Neural crest cell (in vitro differentiated cells): ENCODE results near the gene EVI5. TPM values are rescaled to one million over a fixed set of nuclear protein-coding genes. Genes with fewer than 3 reads are reported as not detected.

Experiments used
- DNase-seq: peaks from one replicate; pipeline ENCODE4 v3.0.0; 2021; ENCODE audit warnings: low read depth, mixed read lengths, low spot score
- H3K27ac Mint-ChIP-seq: one replicate; pipeline ENCODE4 v1.8.0; 2021; ENCODE audit warnings: mild to moderate bottlenecking, mixed read lengths; ENCODE audit not compliant: unreplicated experiment
- H3K27me3 Mint-ChIP-seq: 2 replicates; pipeline ENCODE4 v1.8.0; 2021; ENCODE audit warnings: low read depth, mild to moderate bottlenecking, mixed read lengths
- H3K36me3 Mint-ChIP-seq: 2 replicates; pipeline ENCODE4 v1.8.0; 2021; ENCODE audit warnings: low read depth, mild to moderate bottlenecking, mixed read lengths
- H3K4me1 Mint-ChIP-seq: 2 replicates; pipeline ENCODE4 v1.8.0; 2021; ENCODE audit warnings: mixed read lengths
- H3K4me3 Mint-ChIP-seq: one replicate; pipeline ENCODE4 v1.8.0; 2021; ENCODE audit warnings: mild to moderate bottlenecking, mixed read lengths
- H3K9me3 Mint-ChIP-seq: 2 replicates; pipeline ENCODE4 v1.8.0; 2021; ENCODE audit warnings: mixed read lengths
- total RNA-seq: library from RNA; stranded (reverse); gene quantifications from 2 replicates; pipeline ENCODE4 v1.2.1, GENCODE V29; 2021
- TF ChIP-seq, protein P1 (sequence below): fragments of 200-600 bp; sonication (generic); conservative IDR thresholded peaks from 2 replicates; pipeline ENCODE4 v1.5.0; 2021; ENCODE audit warnings: antibody characterized with exemption, mild to moderate bottlenecking

The EVI5 gene
- total RNA-seq, 1 donor from 2014 or later, result 24.7 TPM

DNA sequence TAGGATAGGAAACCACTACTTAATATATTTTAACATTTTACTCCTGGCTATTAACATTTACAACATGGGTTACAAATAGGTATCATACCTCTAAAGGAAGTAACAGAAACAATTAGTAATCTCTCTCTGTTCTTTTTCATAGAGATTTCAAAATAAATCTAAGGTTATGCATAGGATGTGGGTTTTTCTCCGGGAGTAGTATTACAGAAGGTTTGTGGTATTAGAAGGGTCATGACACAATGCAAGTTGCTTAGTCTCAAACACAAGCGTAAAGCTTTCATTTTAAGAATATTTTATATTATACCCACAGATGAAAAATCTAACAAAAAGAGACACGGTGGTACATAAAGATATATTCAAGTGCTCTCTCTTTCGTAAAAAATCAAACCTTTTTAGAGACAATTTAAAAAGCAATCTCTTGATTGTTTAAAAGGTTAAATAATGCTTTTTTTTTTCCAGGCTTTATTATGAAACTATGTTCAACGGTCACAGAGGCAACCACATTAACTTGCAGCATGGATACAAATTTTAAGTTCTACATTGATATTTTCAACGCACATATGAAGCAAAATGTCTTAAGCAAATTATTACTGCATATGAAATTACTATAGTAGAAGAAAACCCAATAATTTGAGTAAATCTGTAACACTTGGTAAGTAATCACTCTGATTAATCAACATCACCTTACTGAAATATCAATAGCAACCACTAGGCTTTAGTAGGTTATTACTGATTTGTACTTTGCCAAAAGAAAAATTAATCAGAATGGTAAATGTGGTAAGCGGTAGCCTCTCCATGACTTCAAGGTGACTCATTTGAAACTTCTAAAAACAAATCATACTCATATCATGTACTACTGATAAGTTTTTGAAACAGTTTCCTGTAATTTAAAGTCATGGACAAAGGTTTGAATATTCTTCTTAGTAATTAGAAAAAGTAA is 200.8 kb downstream of the EVI5 start:
- Mint-ChIP-seq H3K4me1 (no peaks in the 10 kb centered on the region), H3K4me3 (no peak overlapping the region), H3K27ac (no peak overlapping the region), H3K36me3 (peaks cover 9% of the 10 kb centered on the region), H3K27me3 (no peaks in the 10 kb centered on the region), H3K9me3 (peaks cover 4% of the 10 kb centered on the region)
- TF ChIP-seq, protein P1, sequence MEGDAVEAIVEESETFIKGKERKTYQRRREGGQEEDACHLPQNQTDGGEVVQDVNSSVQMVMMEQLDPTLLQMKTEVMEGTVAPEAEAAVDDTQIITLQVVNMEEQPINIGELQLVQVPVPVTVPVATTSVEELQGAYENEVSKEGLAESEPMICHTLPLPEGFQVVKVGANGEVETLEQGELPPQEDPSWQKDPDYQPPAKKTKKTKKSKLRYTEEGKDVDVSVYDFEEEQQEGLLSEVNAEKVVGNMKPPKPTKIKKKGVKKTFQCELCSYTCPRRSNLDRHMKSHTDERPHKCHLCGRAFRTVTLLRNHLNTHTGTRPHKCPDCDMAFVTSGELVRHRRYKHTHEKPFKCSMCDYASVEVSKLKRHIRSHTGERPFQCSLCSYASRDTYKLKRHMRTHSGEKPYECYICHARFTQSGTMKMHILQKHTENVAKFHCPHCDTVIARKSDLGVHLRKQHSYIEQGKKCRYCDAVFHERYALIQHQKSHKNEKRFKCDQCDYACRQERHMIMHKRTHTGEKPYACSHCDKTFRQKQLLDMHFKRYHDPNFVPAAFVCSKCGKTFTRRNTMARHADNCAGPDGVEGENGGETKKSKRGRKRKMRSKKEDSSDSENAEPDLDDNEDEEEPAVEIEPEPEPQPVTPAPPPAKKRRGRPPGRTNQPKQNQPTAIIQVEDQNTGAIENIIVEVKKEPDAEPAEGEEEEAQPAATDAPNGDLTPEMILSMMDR, result peak; percentile 30
- no peak for DNase-seq

DNA sequence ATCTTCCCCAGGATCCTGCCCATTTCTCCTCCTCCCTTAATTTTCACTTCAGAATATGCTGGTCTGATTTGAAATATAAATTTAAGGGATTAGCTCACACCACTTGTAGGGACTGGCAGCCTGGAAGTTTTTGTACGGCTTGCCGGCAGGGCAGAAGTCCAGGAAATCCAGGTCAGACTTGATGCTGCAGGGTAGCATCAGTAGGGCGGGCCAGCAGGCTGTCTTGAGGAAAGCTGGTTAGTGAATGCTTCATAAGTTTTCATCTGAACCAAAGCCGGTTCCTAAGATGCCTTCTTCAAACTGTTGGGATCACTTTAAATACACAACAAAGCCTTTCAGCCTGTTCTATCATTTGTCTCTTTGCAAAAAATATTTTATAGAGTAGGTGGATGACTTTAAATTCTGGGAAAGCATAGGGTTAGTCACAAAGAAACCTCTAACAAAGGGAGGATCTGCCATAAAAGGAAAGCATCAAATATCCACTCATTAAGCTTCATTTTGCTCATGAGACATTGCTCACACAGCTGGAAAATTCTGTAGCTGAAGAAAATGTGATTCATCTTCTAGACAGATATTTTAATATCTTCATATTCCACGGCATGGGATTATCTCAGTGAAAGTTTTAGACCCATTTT is 207.5 kb downstream of the EVI5 start:
- no peaks in the 10 kb centered on the region for H3K27me3 Mint-ChIP-seq
- H3K9me3 Mint-ChIP-seq, result no peaks in the 10 kb centered on the region
- no peaks in the 10 kb centered on the region for H3K4me1 Mint-ChIP-seq
- H3K4me3 Mint-ChIP-seq, result no peak overlapping the region
- DNase-seq, result no peak
- H3K36me3 Mint-ChIP-seq, result peaks cover 2% of the 10 kb centered on the region
- TF ChIP-seq, protein P1, result no peak
- H3K27ac Mint-ChIP-seq, result no peak overlapping the region

DNA sequence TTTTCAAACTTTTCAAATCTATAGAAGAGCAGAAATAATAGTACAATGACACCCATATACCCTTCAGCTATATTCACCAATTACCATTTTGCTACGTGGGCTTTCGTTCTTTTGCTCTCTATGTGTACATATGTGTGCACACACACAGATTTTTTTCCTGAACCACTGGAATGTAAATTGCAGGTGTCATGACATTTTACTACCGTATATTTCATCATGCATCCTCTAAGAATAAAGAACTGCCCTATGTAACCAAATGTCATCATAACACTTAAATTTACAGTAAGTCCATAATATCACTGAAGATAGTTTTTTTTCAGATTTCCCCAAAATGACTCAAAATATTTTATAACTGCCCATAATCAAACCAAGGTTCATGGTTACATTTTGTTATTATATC is 209.8 kb downstream of the EVI5 start:
- Mint-ChIP-seq H3K27ac (no peak overlapping the region), H3K36me3 (peaks cover 2% of the 10 kb centered on the region), H3K4me3 (no peak overlapping the region), H3K27me3 (no peaks in the 10 kb centered on the region), H3K4me1 (no peaks in the 10 kb centered on the region), H3K9me3 (no peaks in the 10 kb centered on the region)
- no peak for DNase-seq
- TF ChIP-seq, protein P1, result no peak

DNA sequence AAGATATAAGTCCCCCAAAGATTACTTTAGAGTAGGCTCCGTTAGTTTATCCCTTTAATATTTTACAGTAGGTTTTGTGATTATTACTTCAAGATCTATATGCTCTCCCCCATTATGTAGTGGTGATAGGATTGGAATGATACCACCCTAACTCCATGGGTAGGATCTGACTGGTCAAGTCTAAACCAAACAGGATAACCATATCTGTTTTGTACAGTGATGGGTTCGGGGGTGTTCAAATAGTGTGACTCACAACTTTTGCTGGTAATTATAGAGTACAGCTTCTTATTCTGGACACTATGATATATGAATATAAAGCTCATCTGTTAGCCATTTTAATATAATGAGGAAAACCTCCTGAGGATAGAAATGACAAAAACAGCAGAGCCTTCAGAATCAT is 212.4 kb downstream of the EVI5 start:
- H3K4me1 Mint-ChIP-seq, result no peaks in the 10 kb centered on the region
- DNase-seq, result no peak
- H3K27ac Mint-ChIP-seq, result no peak overlapping the region
- no peaks in the 10 kb centered on the region for H3K27me3 Mint-ChIP-seq
- H3K4me3 Mint-ChIP-seq, result no peak overlapping the region
- TF ChIP-seq, protein P1, result no peak
- H3K36me3 Mint-ChIP-seq, result no peaks in the 10 kb centered on the region
- no peaks in the 10 kb centered on the region for H3K9me3 Mint-ChIP-seq

DNA sequence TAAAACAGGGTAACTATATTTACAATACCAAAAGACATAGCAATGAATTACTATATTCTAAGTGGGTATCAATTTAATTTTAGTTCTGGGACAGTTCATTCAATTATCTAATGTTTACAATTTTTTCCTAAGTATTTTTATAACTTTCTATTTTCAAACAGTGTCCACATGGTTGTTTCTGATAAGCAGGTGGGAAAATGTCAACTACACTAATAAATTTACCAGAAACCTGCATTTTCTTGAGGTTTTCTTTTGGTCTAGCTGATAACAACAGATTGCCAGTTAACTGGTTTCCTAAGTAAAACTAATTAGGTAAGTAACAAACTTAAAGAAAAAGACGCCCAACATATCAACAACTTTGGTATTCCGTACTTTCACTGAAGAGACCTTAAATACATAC is 213.3 kb downstream of the EVI5 start:
- H3K27ac Mint-ChIP-seq, result no peak overlapping the region
- no peaks in the 10 kb centered on the region for H3K27me3 Mint-ChIP-seq
- TF ChIP-seq, protein P1, result no peak
- no peaks in the 10 kb centered on the region for H3K4me1 Mint-ChIP-seq
- DNase-seq, result no peak
- no peaks in the 10 kb centered on the region for H3K9me3 Mint-ChIP-seq
- no peaks in the 10 kb centered on the region for H3K36me3 Mint-ChIP-seq
- H3K4me3 Mint-ChIP-seq, result no peak overlapping the region
